Body of pancreas (tissue), 4 donors: ENCODE measurements around the gene LYL1.

Experiments
- CTCF ChIP-seq, 7 experiments: fragments of 450-650 bp in 4 of 7; fragments of 200-600 bp in 3 of 7; sonication (generic) in 3 of 7; IDR thresholded peaks; one replicate each; pipeline ENCODE4 v1.5.1; 2016 to 2019; ENCODE audit warnings: antibody characterized with exemption in 7 of 7
- POLR2A ChIP-seq, 3 donors: fragments of 450-650 bp; IDR thresholded peaks; one replicate each; pipeline ENCODE4 v1.6.1; 2016; ENCODE audit warnings: antibody characterized with exemption in 3 of 3, mild to moderate bottlenecking in 2 of 3

DNA sequence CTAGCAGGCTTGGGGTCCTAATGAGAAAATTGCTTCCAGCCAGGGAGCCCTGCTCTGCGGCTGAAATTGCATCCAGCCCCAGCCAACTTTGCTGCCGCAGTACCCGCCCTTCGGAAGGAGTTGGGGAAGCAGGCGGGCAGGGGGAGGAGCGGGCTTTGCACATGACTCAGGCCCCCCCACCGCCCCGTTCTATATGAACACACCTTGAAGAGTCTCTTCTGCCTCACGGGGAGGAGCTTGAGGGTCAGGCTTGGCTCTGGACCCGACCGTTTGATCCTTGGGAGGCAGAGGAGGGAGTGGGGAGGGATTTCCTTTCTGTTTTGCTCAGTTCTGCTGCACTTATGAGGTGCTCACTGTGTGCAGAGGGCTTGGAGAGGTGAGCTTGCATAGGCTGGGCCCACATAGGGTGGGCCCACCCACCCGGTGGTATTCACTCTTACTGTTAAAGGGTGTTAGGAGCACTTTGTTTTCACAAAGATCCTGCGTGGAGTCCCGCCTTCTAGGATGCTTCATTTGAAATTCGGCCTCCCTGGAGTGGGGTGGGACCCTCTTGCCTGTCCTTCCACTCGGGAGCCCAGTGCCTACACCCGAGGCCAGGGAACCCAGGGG, 46.5 kb downstream of the LYL1 start:
- TF ChIP-seq POLR2A (IDR thresholded peaks at IDR 0.05) (no peak), CTCF (IDR thresholded peaks at IDR 0.05) (no peak)
